HL-60/S4 treated with phorbol 12-myristate 13-acetate at 8.2 ng/mL for 4 days and 3 days (cell line): ENCODE data around the gene AKAP5.

Source experiments
- in situ Hi-C: fragments of 300-500 bp; cut with MboI; formaldehyde crosslinking; loops from 2 replicates; pipeline ENCODE4 v1.15.0; 2022; ENCODE audit warnings: low sequenced_read_pairs

The AKAP5 gene

GRCh38 chr14:64465191-64465822 is at the start of gene AKAP5:
Gene AKAP5 (plus strand): TSS chr14:64465499. CDS start chr14:64468395, 2,896 bp downstream.
- in situ Hi-C loops: no loop called here

GRCh38 chr14:64416348-64416932 is 48.9 kb upstream of the AKAP5 start:
- in situ Hi-C loops: no loop called here

- in situ Hi-C loops: no loop called here
Observed at GRCh38 chr14:64417055-64417770, 48.1 kb upstream of the AKAP5 start.

GRCh38 chr14:64417771-64418125 is 47.6 kb upstream of the AKAP5 start:
- in situ Hi-C loops: no loop called here

GRCh38 chr14:64419003-64419402 is 46.3 kb upstream of the AKAP5 start:
- in situ Hi-C loops: no loop called here

- in situ Hi-C loops: no loop called here
Observed at GRCh38 chr14:64421166-64421565, 44.1 kb upstream of the AKAP5 start.

GRCh38 chr14:64422005-64422404 is 43.3 kb upstream of the AKAP5 start:
- in situ Hi-C loops: no loop called here

GRCh38 chr14:64422756-64423155 is 42.5 kb upstream of the AKAP5 start:
- in situ Hi-C loops: no loop called here

- in situ Hi-C loops: no loop called here
Observed at GRCh38 chr14:64423987-64424386, 41.3 kb upstream of the AKAP5 start.

GRCh38 chr14:64434528-64434927 is 30.8 kb upstream of the AKAP5 start:
- in situ Hi-C loops: no loop called here

- in situ Hi-C loops: no loop called here
Observed at GRCh38 chr14:64438181-64438841, 27.0 kb upstream of the AKAP5 start.

- in situ Hi-C loops: no loop called here
Observed at GRCh38 chr14:64439141-64439540, 26.2 kb upstream of the AKAP5 start.

GRCh38 chr14:64440494-64440893 is 24.8 kb upstream of the AKAP5 start:
- in situ Hi-C loops: no loop called here

GRCh38 chr14:64442300-64442988 is 22.9 kb upstream of the AKAP5 start:
- in situ Hi-C loops: no loop called here

- in situ Hi-C loops: no loop called here
Observed at GRCh38 chr14:64444140-64444539, 21.2 kb upstream of the AKAP5 start.

GRCh38 chr14:64444984-64445845 is 20.1 kb upstream of the AKAP5 start:
- in situ Hi-C loops: no loop called here

GRCh38 chr14:64447876-64448670 is 17.2 kb upstream of the AKAP5 start:
- in situ Hi-C loops: no loop called here

GRCh38 chr14:64450255-64450654 is 15.0 kb upstream of the AKAP5 start:
- in situ Hi-C loops: no loop called here

GRCh38 chr14:64454671-64455070 is 10.6 kb upstream of the AKAP5 start:
- in situ Hi-C loops: no loop called here
